HEK293 (cell line): ENCODE results near the gene ALG5.

Experiments
- CTCF ChIA-PET: fragments of 350-600 bp; formaldehyde crosslinking; extraction: SDS; loops from one replicate; lab custom pipeline; 2021; ENCODE audit warnings: antibody characterized with exemption; lab: Yijun Ruan, JAX
- POLR2A ChIA-PET: fragments of 300-600 bp; formaldehyde crosslinking; extraction: SDS; loops from one replicate; lab custom pipeline; 2020; ENCODE audit warnings: antibody characterized with exemption, inconsistent platforms; lab: Yijun Ruan, JAX
- H3K27ac ChIP-seq: fragments of 200-500 bp; sonication (Bioruptor generic); 2 replicates; pipeline ENCODE4 v1.5.1; 2014; ENCODE audit warnings: low read depth, low read length, control low read depth, inconsistent platforms; ENCODE audit errors: extremely low read depth
- H3K36me3 ChIP-seq, 2 experiments: fragments of 200-500 bp in 1 of 2; sonication (Bioruptor generic) in 1 of 2; 1 replicate in 1 of 2; 2 replicates in 1 of 2; pipeline ENCODE4 v1.5.1; 2014 to 2017; ENCODE audit warnings: inconsistent platforms in 2 of 2, low read length in 2 of 2; ENCODE audit not compliant: control insufficient read depth in 2 of 2, insufficient read depth in 1 of 2
- H3K4me1 ChIP-seq: fragments of 200-500 bp; sonication (Bioruptor generic); 2 replicates; pipeline ENCODE4 v1.5.1; 2014; ENCODE audit warnings: mild to moderate bottlenecking, low read length, inconsistent platforms; ENCODE audit not compliant: control insufficient read depth, insufficient read depth
- H3K4me3 ChIP-seq: 2 replicates; pipeline ENCODE4 v1.5.1; 2011; ENCODE audit warnings: low read depth, mild to moderate bottlenecking, control low read depth, low read length, moderate library complexity
- H3K9me3 ChIP-seq: fragments of 200-500 bp; sonication (Bioruptor generic); 2 replicates; pipeline ENCODE4 v1.5.1; 2014; ENCODE audit warnings: low read depth, low read length, inconsistent platforms; ENCODE audit not compliant: control insufficient read depth, insufficient read depth
- SALL2 ChIP-seq: fragments of 450-650 bp; formaldehyde crosslinking; IDR thresholded peaks from 2 replicates; pipeline ENCODE4 v1.5.0; 2017; ENCODE audit warnings: missing biosample characterization, mild to moderate bottlenecking, missing genetic modification characterization, borderline replicate concordance
- ZBTB20 ChIP-seq: fragments of 450-650 bp; formaldehyde crosslinking; IDR thresholded peaks from 2 replicates; pipeline ENCODE4 v1.5.1; 2016; ENCODE audit warnings: missing biosample characterization, missing genetic modification characterization
- ZNF121 ChIP-seq: fragments of 450-650 bp; formaldehyde crosslinking; IDR thresholded peaks from 2 replicates; pipeline ENCODE4 v1.5.1; 2016; ENCODE audit warnings: missing biosample characterization, missing genetic modification characterization
- ZNF133 ChIP-seq: fragments of 450-650 bp; formaldehyde crosslinking; IDR thresholded peaks from 2 replicates; pipeline ENCODE4 v1.5.1; 2016; ENCODE audit warnings: missing biosample characterization, missing genetic modification characterization
- ZNF16 ChIP-seq: fragments of 450-650 bp; formaldehyde crosslinking; IDR thresholded peaks from 2 replicates; pipeline ENCODE4 v1.5.1; 2016; ENCODE audit warnings: low read depth, missing biosample characterization, missing genetic modification characterization
- ZNF174 ChIP-seq: fragments of 450-650 bp; formaldehyde crosslinking; IDR thresholded peaks from 2 replicates; pipeline ENCODE4 v1.5.0; 2017; ENCODE audit warnings: missing biosample characterization, mild to moderate bottlenecking, missing genetic modification characterization
- ZNF280D ChIP-seq: fragments of 450-650 bp; formaldehyde crosslinking; IDR thresholded peaks from 2 replicates; pipeline ENCODE4 v1.5.1; 2016; ENCODE audit warnings: missing biosample characterization, missing genetic modification characterization
- ZNF350 ChIP-seq: fragments of 450-650 bp; formaldehyde crosslinking; IDR thresholded peaks from 2 replicates; pipeline ENCODE4 v1.5.0; 2017; ENCODE audit warnings: missing biosample characterization, mild to moderate bottlenecking, missing genetic modification characterization
- ZNF362 ChIP-seq: fragments of 450-650 bp; formaldehyde crosslinking; IDR thresholded peaks from 2 replicates; pipeline ENCODE4 v1.5.1; 2016; ENCODE audit warnings: missing biosample characterization, missing genetic modification characterization
- ZNF621 ChIP-seq: fragments of 450-650 bp; formaldehyde crosslinking; IDR thresholded peaks from 2 replicates; pipeline ENCODE4 v1.5.1; 2017; ENCODE audit warnings: missing biosample characterization, missing genetic modification characterization
- ZNF626 ChIP-seq: fragments of 450-650 bp; sonication (Bioruptor Pico); formaldehyde crosslinking; IDR thresholded peaks from 2 replicates; pipeline ENCODE4 v1.5.1; 2018; ENCODE audit warnings: missing biosample characterization, missing genetic modification characterization, inconsistent platforms

Gene ALG5

GRCh38 chr13:36950330-36950729 is 48.8 kb downstream of the ALG5 start:
- no peak overlapping the region for H3K27ac ChIP-seq
- POLR2A ChIA-PET, result no interaction called here
- no peak overlapping the region for H3K4me3 ChIP-seq
- no peaks in the 10 kb centered on the region for H3K4me1 ChIP-seq
- H3K9me3 ChIP-seq, result no peaks in the 10 kb centered on the region
- H3K36me3 ChIP-seq, result peaks cover 8 to 12% of the 10 kb centered on the region in 2 experiments
- CTCF ChIA-PET, result interaction anchor here (0.6 kb wide), 2 partner anchors 18 to 27 kb away, joined by 3 to 4 read pairs; no protein-coding TSS in a partner anchor
- no peak for TF ChIP-seq ZNF280D (tag by site-specific recombination)
- no peak for TF ChIP-seq SALL2 (tag by site-specific recombination)
- no peak for TF ChIP-seq ZNF16 (tag by site-specific recombination)
- TF ChIP-seq ZNF133 (tag by site-specific recombination), result no peak

GRCh38 chr13:36945078-36945477 is 54.1 kb downstream of the ALG5 start:
- no peaks in the 10 kb centered on the region for H3K4me1 ChIP-seq
- TF ChIP-seq ZNF174 (tag by site-specific recombination) (no peak), ZNF626 (tag by site-specific recombination) (no peak)
- H3K9me3 ChIP-seq, result no peaks in the 10 kb centered on the region
- ChIA-PET POLR2A (no interaction called here), CTCF (no interaction called here)
- H3K36me3 ChIP-seq, result peaks cover 0 to 4% of the 10 kb centered on the region in 2 experiments; a peak in 2 of 3 replicates
- H3K4me3 ChIP-seq, result no peak overlapping the region
- no peak overlapping the region for H3K27ac ChIP-seq

- Histone ChIP-seq H3K9me3 (no peaks in the 10 kb centered on the region), H3K27ac (no peak overlapping the region), H3K4me1 (no peaks in the 10 kb centered on the region), H3K4me3 (no peak overlapping the region), H3K36me3 (no peaks in the 10 kb centered on the region)
- ChIA-PET CTCF (no interaction called here), POLR2A (no interaction called here)
- TF ChIP-seq ZNF121 (tag by site-specific recombination) (no peak), ZNF621 (no peak), ZBTB20 (no peak)
Measured at GRCh38 chr13:36925603-36926002, 73.5 kb downstream of the ALG5 start.

- Histone ChIP-seq H3K4me1 (no peaks in the 10 kb centered on the region), H3K9me3 (no peaks in the 10 kb centered on the region), H3K36me3 (no peaks in the 10 kb centered on the region), H3K4me3 (no peak overlapping the region), H3K27ac (no peak overlapping the region)
- ChIA-PET CTCF (interaction anchor here (0.6 kb wide), 1 partner anchor 26 kb away, joined by 3 read pairs; no protein-coding TSS in a partner anchor), POLR2A (no interaction called here)
- TF ChIP-seq ZNF350, result no peak
- no peak for TF ChIP-seq ZNF362
Measured at GRCh38 chr13:36924001-36924400, 75.1 kb downstream of the ALG5 start.
